OCI-LY1 (cell line): ENCODE data around the gene YIF1B.

Experiments used
- CTCF ChIP-seq: fragments of 200-600 bp; sonication (generic), shearing (Covaris generic); IDR thresholded peaks from 2 replicates; pipeline ENCODE4 v1.5.1; 2017; ENCODE audit warnings: mild to moderate bottlenecking, antibody characterized with exemption, low read length, moderate library complexity, mixed read lengths
- EZH2 ChIP-seq: fragments of 200-600 bp; sonication (generic), shearing (Covaris generic); IDR thresholded peaks from 2 replicates; pipeline ENCODE4 v1.8.0; 2017; ENCODE audit warnings: borderline replicate concordance, mixed run types, mild to moderate bottlenecking, antibody characterized with exemption, low read length, moderate library complexity, mixed read lengths

DNA sequence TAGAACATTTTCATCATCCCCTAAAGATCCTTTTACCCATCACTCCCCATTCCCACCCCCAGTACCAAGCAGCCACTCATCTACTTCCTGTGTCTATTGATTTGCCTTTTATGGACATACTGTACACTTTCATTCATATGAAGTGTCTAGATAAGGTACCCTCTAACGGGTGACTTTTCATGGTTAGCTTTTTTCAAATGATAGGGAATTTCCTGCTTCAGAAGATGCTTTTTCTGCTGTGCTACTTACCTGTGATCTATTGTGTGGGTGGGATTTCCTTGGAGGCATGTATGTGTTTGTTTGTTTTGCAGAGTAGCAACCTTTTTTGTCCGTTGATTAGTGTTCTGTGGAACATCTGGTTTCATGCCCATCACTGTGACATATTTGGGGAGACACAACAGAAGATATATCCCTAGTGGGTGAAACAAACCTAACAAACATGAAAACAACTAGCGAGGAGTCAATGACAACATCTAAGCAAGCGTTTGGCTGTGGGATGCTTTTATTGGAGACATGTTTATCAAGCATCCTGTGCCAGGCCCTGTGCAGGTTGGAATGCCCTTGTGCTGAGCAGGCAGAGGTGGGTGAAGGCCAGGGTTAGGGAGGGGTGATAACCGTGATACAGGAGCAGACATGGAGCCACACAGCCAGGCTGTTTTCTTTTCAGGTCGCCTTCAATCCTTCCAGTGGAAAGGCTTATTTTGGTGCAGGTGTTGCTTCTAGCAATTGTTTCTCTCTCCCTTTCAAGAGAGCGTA is 33.8 kb downstream of the YIF1B start:
- TF ChIP-seq CTCF (no peak), EZH2 (no peak)
